ENCODE data around the gene ABLIM1. TPM values are rescaled to one million over a fixed set of nuclear protein-coding genes. Genes with fewer than 3 reads are reported as not detected.

Gene ABLIM1
- total RNA-seq, 1 donor from 2014 or later, result 39.8 TPM

DNA sequence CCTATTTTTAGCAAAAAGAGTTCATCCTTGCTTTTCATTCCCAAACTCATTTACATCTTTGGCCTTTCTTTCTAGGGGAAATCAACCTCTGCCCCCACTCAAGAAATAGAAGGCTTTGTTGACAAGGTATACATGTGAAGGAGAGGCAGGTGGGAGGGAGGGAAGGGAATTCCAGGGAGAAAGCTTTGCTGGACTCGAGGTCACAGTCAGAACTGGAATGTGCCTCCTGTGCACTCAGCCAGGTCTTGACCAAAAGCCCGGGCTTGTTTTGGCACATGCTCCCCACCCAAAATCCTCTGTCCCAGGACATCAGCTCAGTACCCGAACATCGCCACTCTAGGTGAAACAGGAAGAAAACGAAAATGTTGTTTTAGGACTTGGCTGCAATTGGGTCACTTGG, 61.3 kb downstream of the ABLIM1 start:
- no peak for DNase-seq (ENCODE audit: low spot score)
- Histone ChIP-seq H3K4me1 (no peaks in the 10 kb centered on the region), H3K79me2 (ENCODE audit: low read depth) (no peaks in the 10 kb centered on the region), H3F3A (ENCODE audit: low read depth) (no peaks in the 10 kb centered on the region), H3K4me3 (no peak overlapping the region), H3K4me2 (no peak overlapping the region), H4K20me1 (ENCODE audit: low read depth) (no peaks in the 10 kb centered on the region), H3K27ac (no peak overlapping the region), H3K9ac (no peak overlapping the region), H2AFZ (replicated peaks) (no peak overlapping the region), H3K27me3 (no peaks in the 10 kb centered on the region), H3K9me3 (ENCODE audit: low read depth) (no peaks in the 10 kb centered on the region), H3K36me3 (no peaks in the 10 kb centered on the region)
- no peaks in the 10 kb centered on the region for H3K9me3 Mint-ChIP-seq
- peaks cover 4% of the 10 kb centered on the region for H3K27me3 Mint-ChIP-seq (ENCODE audit: insufficient read depth, low read depth)
- no peak for TF ChIP-seq EZH2phosphoT487 (IDR thresholded peaks at IDR 0.05)
- TF ChIP-seq, protein P1, sequence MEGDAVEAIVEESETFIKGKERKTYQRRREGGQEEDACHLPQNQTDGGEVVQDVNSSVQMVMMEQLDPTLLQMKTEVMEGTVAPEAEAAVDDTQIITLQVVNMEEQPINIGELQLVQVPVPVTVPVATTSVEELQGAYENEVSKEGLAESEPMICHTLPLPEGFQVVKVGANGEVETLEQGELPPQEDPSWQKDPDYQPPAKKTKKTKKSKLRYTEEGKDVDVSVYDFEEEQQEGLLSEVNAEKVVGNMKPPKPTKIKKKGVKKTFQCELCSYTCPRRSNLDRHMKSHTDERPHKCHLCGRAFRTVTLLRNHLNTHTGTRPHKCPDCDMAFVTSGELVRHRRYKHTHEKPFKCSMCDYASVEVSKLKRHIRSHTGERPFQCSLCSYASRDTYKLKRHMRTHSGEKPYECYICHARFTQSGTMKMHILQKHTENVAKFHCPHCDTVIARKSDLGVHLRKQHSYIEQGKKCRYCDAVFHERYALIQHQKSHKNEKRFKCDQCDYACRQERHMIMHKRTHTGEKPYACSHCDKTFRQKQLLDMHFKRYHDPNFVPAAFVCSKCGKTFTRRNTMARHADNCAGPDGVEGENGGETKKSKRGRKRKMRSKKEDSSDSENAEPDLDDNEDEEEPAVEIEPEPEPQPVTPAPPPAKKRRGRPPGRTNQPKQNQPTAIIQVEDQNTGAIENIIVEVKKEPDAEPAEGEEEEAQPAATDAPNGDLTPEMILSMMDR (IDR thresholded peaks at IDR 0.05), result no peak
- no peak for TF ChIP-seq EZH2 (IDR thresholded peaks at IDR 0.05)
- H3K4me3 Mint-ChIP-seq, result no peak overlapping the region
- H3K27ac Mint-ChIP-seq, result no peak overlapping the region
- no peaks in the 10 kb centered on the region for H3K4me1 Mint-ChIP-seq
- H3K36me3 Mint-ChIP-seq, result no peaks in the 10 kb centered on the region

DNA sequence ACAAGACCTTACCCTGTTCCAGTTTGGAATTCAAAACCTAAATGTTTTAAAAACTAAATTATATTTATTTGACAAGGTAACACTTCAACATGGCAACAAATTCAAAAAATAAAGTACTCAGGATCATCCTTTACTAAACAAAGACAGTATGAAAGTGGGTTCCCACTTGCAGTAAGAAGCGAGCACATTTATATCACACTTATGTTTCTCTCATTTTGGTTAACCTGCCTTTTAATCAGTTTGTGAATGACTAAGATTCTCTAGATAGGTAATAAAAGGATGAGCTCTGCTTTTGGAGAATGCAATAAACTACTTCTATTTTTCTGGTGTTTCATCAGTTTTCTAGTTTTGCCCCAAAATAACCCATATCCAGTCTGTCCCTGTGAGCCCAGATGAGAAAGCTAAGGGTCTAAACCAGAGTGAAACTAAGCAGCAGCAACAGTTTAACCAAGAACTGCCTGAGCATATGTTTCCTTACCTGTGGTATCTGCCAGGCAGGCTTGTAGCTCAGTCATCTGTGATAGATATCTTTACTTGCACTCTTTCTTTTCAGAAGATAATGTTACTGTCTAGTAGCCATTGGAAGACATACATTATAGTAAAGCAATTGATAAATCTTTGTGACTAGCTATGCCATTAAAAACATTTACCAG, 64.1 kb downstream of the ABLIM1 start:
- Histone ChIP-seq H3K27me3 (no peaks in the 10 kb centered on the region), H3K4me1 (no peaks in the 10 kb centered on the region), H3K36me3 (no peaks in the 10 kb centered on the region), H3K4me2 (no peak overlapping the region), H4K20me1 (ENCODE audit: low read depth) (no peaks in the 10 kb centered on the region), H3K9ac (no peak overlapping the region), H3K79me2 (ENCODE audit: low read depth) (no peaks in the 10 kb centered on the region), H3K9me3 (ENCODE audit: low read depth) (no peaks in the 10 kb centered on the region), H2AFZ (replicated peaks) (no peak overlapping the region), H3K4me3 (no peak overlapping the region), H3K27ac (no peak overlapping the region), H3F3A (ENCODE audit: low read depth) (no peaks in the 10 kb centered on the region)
- no peak overlapping the region for H3K27ac Mint-ChIP-seq
- H3K9me3 Mint-ChIP-seq, result no peaks in the 10 kb centered on the region
- TF ChIP-seq EZH2 (IDR thresholded peaks at IDR 0.05) (no peak), EZH2phosphoT487 (IDR thresholded peaks at IDR 0.05) (no peak)
- TF ChIP-seq, protein P1 (IDR thresholded peaks at IDR 0.05), result no peak
- H3K4me1 Mint-ChIP-seq, result no peaks in the 10 kb centered on the region
- no peaks in the 10 kb centered on the region for H3K36me3 Mint-ChIP-seq
- no peak for DNase-seq (ENCODE audit: low spot score)
- no peak overlapping the region for H3K4me3 Mint-ChIP-seq
- H3K27me3 Mint-ChIP-seq (ENCODE audit: insufficient read depth, low read depth), result peaks cover 4% of the 10 kb centered on the region

DNA sequence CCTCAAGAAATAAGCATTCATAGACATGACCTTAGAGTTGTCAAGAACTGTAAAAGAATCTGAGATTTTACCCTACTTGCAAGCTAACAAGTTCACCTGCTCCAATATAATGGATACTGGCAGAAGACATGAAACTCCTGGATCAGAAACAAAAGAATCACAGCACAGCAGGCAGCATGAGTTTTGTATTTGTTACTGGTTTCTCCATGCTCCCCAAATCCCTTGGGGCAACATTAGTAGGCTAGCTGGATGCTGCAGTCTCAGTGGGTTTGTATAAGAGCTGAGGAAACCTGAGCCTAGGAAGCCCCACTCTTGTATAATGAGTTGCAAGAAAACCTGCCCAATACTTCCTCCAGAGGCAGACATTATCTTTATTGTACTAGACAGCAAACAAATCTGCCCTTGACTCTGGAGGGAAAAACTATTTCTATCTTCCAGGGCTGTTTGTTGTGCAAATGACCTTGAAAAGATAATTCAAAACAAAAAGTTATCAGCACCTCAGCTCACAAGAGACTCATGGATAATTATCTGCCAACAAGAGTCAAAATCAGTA, 64.8 kb downstream of the ABLIM1 start:
- H3K27me3 ChIP-seq, result no peaks in the 10 kb centered on the region
- Mint-ChIP-seq H3K27me3 (ENCODE audit: insufficient read depth, low read depth) (peaks cover 4% of the 10 kb centered on the region), H3K4me1 (no peaks in the 10 kb centered on the region), H3K36me3 (no peaks in the 10 kb centered on the region), H3K9me3 (no peaks in the 10 kb centered on the region), H3K4me3 (no peak overlapping the region), H3K27ac (no peak overlapping the region)
- H3K4me1 ChIP-seq, result no peaks in the 10 kb centered on the region
- H3K4me3 ChIP-seq, result no peak overlapping the region
- H2AFZ ChIP-seq (replicated peaks), result no peak overlapping the region
- no peaks in the 10 kb centered on the region for H3K9me3 ChIP-seq (ENCODE audit: low read depth)
- H4K20me1 ChIP-seq (ENCODE audit: low read depth), result no peaks in the 10 kb centered on the region
- H3K4me2 ChIP-seq, result no peak overlapping the region
- no peaks in the 10 kb centered on the region for H3K36me3 ChIP-seq
- H3K27ac ChIP-seq, result no peak overlapping the region
- DNase-seq (ENCODE audit: low spot score), result no peak
- no peaks in the 10 kb centered on the region for H3F3A ChIP-seq (ENCODE audit: low read depth)
- TF ChIP-seq EZH2phosphoT487 (IDR thresholded peaks at IDR 0.05) (no peak), EZH2 (IDR thresholded peaks at IDR 0.05) (no peak)
- TF ChIP-seq, protein P1 (IDR thresholded peaks at IDR 0.05), result no peak
- H3K9ac ChIP-seq, result no peak overlapping the region
- H3K79me2 ChIP-seq (ENCODE audit: low read depth), result no peaks in the 10 kb centered on the region

All from neural progenitor cell (in vitro differentiated cells).